ENCODE measurements around the gene NME3.

DNA sequence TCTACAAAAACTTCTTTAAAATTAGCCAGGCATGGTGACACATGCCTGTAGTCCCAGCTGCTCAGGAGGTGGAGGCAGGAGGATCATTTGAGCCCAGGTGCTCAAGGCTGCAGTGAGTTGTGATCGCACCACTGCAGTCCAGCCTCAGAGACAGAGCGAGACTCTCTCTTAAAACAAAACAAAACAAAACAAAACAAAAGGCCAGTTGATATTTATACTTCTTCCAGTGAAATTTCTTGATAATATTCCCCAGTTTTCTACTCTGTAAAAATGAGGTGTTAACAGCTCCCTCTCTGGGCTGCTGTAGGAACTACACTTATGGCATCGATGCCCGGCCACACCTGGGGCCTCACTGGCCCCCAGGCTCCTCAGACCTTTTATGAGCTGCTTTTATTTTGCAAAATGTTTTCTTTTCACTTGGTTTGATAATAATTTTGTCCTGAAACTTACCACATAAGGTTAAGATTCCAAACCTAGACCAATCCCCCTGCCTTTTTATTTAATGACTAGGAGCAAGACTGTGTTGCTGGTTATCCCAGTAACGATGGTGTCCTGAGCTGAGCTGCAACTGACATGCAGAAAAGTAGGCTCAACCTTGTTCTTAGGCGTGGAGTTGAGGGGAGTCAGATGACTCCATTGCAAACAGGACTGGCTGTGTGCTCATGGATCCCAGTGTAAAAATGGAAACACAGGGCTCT, 47.7 kb downstream of the NME3 start:
- TF ChIP-seq SUZ12 (IDR thresholded peaks at IDR 0.05; ENCODE audit: unreplicated experiment) (no peak), LARP7 (IDR thresholded peaks at IDR 0.05) (no peak)

Measured in GM12878 (cell line).